ENCODE data around the gene FNIP1.

GRCh38 chr5:131845828-131846227, 49.0 kb upstream of the FNIP1 start:
- TF ChIP-seq CTCF (IDR thresholded peaks at IDR 0.05) (no peak), POLR2A (IDR thresholded peaks at IDR 0.05) (no peak), EP300 (IDR thresholded peaks at IDR 0.05) (no peak)

Measured in tibial nerve (tissue), 4 donors.